ENCODE data around the gene ILRUN. TPM values are rescaled to one million over a fixed set of nuclear protein-coding genes. Genes with fewer than 3 reads are reported as not detected.
A peak's percentile ranks its signal among the peaks of the same experiment; 100 is the strongest.

Gene ILRUN
- total and polyA plus RNA-seq, 9 of the 15 experiments (the other 6 are each of a cell fraction or from before 2014, with no cell fraction given): 24.9 to 78.9 (median 53.4) TPM

DNA sequence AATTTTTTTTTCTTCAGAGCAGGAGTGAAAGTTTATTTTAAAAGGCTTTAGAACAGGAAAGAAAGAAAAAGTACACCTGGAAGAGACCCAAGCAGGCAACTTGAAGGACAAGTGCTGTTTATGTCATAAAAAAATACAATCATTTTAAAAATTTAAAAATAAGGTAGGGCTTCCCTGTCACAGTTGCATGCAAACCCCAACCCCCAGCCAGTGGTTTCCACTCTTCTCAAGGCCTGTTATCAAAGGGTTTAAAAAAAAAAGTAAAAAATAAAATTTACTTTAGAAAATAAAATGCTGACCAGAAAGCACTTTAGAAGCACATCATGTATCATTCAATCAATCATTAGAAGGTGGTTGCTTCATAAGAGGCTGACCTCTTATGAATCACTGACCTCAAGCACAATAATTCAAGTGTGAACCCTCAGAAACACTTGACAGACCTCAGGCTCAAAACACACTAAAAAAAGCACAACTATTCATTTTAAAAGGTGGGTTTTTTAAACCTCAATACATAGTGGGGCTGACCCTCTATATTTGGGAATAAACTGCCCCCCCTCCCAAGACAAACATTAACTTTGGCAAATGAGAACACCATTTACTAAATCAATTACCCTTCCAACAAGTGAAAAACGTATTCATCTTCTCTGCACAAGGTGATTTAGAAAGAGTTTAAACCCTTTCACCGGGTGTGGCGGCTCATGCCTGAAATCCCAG, 15.6 kb downstream of the ILRUN start (continued):
- TF ChIP-seq, protein P1, sequence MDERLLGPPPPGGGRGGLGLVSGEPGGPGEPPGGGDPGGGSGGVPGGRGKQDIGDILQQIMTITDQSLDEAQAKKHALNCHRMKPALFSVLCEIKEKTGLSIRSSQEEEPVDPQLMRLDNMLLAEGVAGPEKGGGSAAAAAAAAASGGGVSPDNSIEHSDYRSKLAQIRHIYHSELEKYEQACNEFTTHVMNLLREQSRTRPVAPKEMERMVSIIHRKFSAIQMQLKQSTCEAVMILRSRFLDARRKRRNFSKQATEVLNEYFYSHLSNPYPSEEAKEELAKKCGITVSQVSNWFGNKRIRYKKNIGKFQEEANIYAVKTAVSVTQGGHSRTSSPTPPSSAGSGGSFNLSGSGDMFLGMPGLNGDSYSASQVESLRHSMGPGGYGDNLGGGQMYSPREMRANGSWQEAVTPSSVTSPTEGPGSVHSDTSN (CRISPR knock-in tag; IDR thresholded peaks at IDR 0.05; ENCODE audit: low read depth): no peak
- TF ChIP-seq, protein P1 (tag; conservative IDR thresholded peaks at IDR 0.05; ENCODE audit: low read depth): peak; percentile 85
- no peak for TF ChIP-seq ZNF699 (CRISPR knock-in tag; IDR thresholded peaks at IDR 0.05; ENCODE audit: insufficient replicate concordance)
- TF ChIP-seq, protein P2, sequence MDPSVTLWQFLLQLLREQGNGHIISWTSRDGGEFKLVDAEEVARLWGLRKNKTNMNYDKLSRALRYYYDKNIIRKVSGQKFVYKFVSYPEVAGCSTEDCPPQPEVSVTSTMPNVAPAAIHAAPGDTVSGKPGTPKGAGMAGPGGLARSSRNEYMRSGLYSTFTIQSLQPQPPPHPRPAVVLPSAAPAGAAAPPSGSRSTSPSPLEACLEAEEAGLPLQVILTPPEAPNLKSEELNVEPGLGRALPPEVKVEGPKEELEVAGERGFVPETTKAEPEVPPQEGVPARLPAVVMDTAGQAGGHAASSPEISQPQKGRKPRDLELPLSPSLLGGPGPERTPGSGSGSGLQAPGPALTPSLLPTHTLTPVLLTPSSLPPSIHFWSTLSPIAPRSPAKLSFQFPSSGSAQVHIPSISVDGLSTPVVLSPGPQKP (CRISPR knock-in tag; IDR thresholded peaks at IDR 0.05): no peak
- TF ChIP-seq ZNF830 (CRISPR knock-in tag; IDR thresholded peaks at IDR 0.05): no peak
- no peak for TF ChIP-seq ARID2 (IDR thresholded peaks at IDR 0.05)
- TF ChIP-seq YBX1 (IDR thresholded peaks at IDR 0.05): no peak
- no peak for TF ChIP-seq ZNF24 (IDR thresholded peaks at IDR 0.05)
- no peak for TF ChIP-seq XRCC5 (IDR thresholded peaks at IDR 0.05; ENCODE audit: low read depth, low read length)
- no peak for TF ChIP-seq ZNF316 (IDR thresholded peaks at IDR 0.05)
- TF ChIP-seq, protein P3, sequence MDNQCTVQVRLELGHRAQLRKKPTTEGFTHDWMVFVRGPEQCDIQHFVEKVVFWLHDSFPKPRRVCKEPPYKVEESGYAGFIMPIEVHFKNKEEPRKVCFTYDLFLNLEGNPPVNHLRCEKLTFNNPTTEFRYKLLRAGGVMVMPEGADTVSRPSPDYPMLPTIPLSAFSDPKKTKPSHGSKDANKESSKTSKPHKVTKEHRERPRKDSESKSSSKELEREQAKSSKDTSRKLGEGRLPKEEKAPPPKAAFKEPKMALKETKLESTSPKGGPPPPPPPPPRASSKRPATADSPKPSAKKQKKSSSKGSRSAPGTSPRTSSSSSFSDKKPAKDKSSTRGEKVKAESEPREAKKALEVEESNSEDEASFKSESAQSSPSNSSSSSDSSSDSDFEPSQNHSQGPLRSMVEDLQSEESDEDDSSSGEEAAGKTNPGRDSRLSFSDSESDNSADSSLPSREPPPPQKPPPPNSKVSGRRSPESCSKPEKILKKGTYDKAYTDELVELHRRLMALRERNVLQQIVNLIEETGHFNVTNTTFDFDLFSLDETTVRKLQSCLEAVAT (IDR thresholded peaks at IDR 0.05): no peak
- TF ChIP-seq POLR2G (IDR thresholded peaks at IDR 0.05; ENCODE audit: low read depth, low read length): no peak
- TF ChIP-seq, protein P4, sequence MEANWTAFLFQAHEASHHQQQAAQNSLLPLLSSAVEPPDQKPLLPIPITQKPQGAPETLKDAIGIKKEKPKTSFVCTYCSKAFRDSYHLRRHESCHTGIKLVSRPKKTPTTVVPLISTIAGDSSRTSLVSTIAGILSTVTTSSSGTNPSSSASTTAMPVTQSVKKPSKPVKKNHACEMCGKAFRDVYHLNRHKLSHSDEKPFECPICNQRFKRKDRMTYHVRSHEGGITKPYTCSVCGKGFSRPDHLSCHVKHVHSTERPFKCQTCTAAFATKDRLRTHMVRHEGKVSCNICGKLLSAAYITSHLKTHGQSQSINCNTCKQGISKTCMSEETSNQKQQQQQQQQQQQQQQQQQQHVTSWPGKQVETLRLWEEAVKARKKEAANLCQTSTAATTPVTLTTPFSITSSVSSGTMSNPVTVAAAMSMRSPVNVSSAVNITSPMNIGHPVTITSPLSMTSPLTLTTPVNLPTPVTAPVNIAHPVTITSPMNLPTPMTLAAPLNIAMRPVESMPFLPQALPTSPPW (CRISPR knock-in tag; IDR thresholded peaks at IDR 0.05): no peak
- TF ChIP-seq, protein P5, sequence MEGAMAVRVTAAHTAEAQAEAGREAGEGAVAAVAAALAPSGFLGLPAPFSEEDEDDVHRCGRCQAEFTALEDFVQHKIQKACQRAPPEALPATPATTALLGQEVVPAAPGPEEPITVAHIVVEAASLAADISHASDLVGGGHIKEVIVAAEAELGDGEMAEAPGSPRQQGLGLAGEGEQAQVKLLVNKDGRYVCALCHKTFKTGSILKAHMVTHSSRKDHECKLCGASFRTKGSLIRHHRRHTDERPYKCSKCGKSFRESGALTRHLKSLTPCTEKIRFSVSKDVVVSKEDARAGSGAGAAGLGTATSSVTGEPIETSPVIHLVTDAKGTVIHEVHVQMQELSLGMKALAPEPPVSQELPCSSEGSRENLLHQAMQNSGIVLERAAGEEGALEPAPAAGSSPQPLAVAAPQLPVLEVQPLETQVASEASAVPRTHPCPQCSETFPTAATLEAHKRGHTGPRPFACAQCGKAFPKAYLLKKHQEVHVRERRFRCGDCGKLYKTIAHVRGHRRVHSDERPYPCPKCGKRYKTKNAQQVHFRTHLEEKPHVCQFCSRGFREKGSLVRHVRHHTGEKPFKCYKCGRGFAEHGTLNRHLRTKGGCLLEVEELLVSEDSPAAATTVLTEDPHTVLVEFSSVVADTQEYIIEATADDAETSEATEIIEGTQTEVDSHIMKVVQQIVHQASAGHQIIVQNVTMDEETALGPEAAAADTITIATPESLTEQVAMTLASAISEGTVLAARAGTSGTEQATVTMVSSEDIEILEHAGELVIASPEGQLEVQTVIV (CRISPR knock-in tag; IDR thresholded peaks at IDR 0.05; ENCODE audit: borderline replicate concordance): no peak
- no peak for TF ChIP-seq MTA3 (IDR thresholded peaks at IDR 0.05; ENCODE audit: borderline replicate concordance)
- no peak for TF ChIP-seq ZNF324 (CRISPR knock-in tag; IDR thresholded peaks at IDR 0.05)
- no peak for TF ChIP-seq SETDB1 (IDR thresholded peaks at IDR 0.05; ENCODE audit: low read length)
- TF ChIP-seq SLC30A9 (CRISPR knock-in tag; IDR thresholded peaks at IDR 0.05): no peak
- TF ChIP-seq HNRNPL (IDR thresholded peaks at IDR 0.05; ENCODE audit: low read depth, low read length): no peak
- TF ChIP-seq PCBP1 (IDR thresholded peaks at IDR 0.05; ENCODE audit: low read depth, low read length, poor library complexity, severe bottlenecking): no peak

All from K562 (cell line).